Measurements from ENCODE around the gene GRK1. TPM values are rescaled to one million over a fixed set of nuclear protein-coding genes. Genes with fewer than 3 reads are reported as not detected.

GRK1 gene
- total RNA-seq, 1 experiment from 2014 or later = not detected

GRCh38 chr13:113649212-113649611 lies 17.8 kb upstream of the GRK1 start:
- no peak for DNase-seq (ENCODE audit: low read depth)

DNA sequence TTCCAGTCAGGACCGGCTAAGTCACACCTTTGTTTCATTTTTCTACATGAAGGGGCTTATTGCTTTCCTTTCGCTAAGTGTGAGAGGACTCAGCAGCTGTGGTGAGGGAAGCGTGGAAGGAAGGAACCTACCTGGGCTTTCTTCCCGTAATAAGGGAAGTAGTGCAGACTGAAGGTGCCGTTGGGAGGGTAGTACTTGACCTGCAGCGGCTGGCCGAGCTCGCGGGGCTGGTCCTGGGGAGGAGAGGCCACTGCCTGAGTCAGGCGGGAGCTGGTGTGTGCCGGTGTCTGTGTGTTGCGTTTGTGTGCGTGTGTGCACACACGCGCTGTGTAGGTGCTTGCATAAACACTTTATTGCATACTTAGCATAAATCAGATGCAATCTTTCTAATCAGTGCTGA lies 16.7 kb upstream of the GRK1 start:
- no peak for DNase-seq (ENCODE audit: low read depth)

- no peak for DNase-seq (ENCODE audit: low read depth)
Measured at GRCh38 chr13:113650731-113651148, 16.3 kb upstream of the GRK1 start.

- no peak for DNase-seq (ENCODE audit: low read depth)
Measured at GRCh38 chr13:113651511-113652403, 15.3 kb upstream of the GRK1 start.

GRCh38 chr13:113652404-113653263 lies 14.4 kb upstream of the GRK1 start:
- DNase-seq (ENCODE audit: low read depth) = no peak

DNA sequence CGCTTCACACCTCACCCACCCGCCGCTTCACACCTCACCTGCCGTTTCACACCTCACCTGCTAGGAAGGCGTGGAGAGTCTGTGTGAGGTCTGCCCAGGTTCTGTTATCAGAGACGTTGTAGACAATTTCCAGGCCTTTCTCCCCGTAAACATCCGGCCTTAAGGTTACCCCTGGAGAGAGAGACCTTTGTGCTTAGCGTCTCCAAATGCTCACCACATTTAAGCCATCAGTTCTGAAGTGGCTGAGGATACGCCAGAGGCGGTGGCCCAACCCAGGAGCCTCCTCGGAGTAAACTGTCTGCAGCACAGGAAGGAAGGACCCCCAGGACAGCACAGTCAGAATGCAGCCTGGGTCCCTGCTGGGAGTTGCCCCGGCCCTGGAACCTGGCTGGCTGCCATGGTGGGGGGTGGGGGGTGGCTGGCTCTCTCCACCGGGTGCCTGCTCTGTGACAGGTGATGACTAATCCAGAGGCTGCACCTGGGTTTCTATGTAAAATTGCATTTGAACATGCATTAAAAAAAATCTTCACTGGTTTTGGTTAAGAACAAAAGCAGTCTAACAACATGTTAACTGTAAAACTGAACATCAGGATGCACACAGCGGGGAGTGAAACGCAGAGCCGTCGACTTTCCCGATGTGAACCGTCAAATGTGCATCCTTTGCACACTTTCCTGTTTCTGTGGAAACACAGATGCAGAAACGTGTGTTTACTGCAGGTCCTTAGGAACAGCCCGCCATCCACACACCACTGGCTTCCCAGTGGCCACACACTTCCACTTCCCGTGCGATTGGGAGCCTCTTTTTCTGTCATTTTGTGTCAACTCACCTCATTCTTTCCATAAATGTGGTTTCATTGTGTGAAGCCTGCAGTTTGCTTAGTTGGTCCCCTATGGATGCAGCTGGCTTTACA lies 13.5 kb upstream of the GRK1 start:
- DNase-seq (ENCODE audit: low read depth) = no peak

GRCh38 chr13:113654175-113654560 lies 12.9 kb upstream of the GRK1 start:
- DNase-seq (ENCODE audit: low read depth) = no peak

- DNase-seq (ENCODE audit: low read depth) = no peak
Measured at GRCh38 chr13:113654591-113655345, 12.3 kb upstream of the GRK1 start.

DNA sequence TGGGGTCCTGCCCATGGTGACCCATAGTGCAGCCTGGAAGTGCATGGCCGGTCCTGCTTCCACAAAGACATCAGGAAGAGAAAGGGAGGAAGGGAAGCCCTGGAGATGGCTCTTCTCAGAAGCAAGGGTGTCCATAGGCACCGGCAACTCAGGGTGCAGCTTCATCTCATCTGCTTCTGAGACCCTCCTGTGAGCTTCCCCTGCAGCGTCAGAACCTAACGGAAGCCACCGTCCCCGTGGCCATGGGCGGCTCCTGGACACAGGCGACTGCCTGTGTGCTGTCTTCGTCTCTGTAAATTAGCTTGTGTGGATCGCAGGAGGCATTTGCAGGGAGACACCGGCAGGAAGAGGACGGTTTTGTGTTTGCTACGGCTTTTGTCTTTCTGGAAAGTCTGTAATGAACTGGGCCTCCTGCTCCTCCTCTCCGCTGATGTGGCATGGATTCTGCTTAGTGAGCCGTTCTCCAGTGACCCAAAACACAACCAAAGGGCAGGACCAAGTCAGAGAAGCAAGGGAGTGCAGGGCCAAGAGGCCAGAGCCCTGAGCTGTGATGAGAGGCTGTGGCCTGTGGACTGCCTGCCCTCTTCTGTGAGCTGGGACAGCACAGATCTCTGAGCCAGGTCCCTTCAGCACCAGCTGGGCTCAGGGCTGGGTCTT lies 11.5 kb upstream of the GRK1 start:
- DNase-seq (ENCODE audit: low read depth) = no peak

GRCh38 chr13:113656003-113656588 lies 10.9 kb upstream of the GRK1 start:
- no peak for DNase-seq (ENCODE audit: low read depth)

GRCh38 chr13:113656831-113657671 lies 10.0 kb upstream of the GRK1 start:
- DNase-seq (ENCODE audit: low read depth) = no peak

- no peak for DNase-seq (ENCODE audit: low read depth)
Measured at GRCh38 chr13:113657851-113658741, 8.9 kb upstream of the GRK1 start, which contains the start of gene ATP4B. TSS of gene ATP4B (minus strand) at chr13:113658198. CDS start at chr13:113658144, 54 bp downstream.

DNA sequence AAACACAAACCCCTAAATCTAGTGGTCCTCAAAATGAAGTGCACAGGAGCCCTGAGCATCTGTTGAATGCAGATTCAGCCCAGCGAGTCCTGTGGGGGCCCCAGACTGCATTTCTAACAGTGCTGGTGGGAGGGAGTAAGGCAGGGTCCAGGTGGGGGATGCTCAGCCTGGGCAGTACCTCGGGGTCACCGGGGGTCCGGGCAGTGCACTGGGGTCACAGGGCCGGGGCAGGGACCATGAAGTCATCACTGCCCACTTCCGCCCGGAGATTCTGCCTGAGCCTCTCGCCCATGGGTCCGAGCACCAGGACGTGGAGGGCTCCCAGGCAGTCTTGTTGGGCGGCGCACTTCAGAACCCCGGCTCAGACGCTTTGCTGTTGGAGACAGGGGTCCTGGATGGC lies 8.2 kb upstream of the GRK1 start:
- DNase-seq (ENCODE audit: low read depth) = no peak

- DNase-seq (ENCODE audit: low read depth) = no peak
Measured at GRCh38 chr13:113659337-113659736, 7.7 kb upstream of the GRK1 start.

DNA sequence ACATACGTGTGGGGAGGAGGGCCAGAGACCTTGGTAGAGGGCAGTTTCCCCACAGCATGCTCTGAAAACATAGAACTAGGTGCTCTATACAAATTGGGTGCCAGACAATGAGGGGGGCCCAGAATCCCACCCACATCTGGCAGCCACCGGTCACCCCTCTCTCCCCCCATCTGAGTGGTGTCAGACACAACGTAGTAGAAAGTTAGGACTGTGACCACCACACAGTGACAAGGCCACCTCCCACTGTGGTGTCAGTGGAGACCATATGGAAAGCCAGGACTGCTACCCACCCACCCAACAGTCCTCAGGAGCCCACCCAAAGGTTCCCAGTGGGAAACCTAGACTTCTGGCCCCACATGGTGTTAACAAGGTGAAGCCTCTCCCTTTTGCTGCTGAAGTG lies 7.0 kb upstream of the GRK1 start:
- DNase-seq (ENCODE audit: low read depth) = no peak

DNA sequence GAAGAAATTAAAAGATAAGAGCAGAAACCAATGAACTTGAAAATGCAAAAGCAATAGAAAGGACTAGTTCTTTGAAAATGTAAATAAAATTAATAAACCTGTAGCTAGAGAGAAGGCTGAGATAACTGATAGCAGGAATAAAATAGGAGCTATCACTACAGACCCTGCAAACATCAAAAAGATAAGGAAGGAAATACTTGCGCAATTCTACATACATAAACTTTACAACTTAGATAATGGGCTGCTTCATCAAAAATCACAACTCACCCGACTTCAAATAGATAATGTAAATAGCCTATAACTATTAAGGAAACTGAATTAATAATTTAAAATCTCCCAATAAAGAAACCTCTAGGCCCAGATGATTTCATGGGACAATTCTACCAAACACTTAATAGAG lies 5.5 kb upstream of the GRK1 start:
- no peak for DNase-seq (ENCODE audit: low read depth)

DNA sequence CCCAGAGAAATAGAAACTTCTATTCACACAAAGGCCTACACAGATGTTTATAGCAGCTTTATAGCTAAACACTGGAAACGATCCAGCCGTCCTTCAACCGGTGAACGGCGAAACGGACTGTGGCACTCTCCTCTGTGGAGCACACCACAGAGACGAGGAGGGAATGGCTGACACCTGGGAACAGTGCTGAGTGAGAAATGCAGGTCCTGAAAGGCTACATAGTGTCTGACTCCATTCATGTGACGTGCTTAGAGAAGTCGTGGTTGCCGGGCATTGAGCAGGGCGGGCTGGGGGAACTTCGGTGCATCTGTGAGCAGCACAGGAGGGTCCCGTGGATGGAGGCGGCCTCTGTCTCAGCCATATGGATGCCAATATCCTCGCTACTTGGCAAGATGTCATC lies 3.1 kb upstream of the GRK1 start:
- no peak for DNase-seq (ENCODE audit: low read depth)
